ENCODE results near the gene THBD.

The THBD gene

GRCh38 chr20:23058240-23058639 is 8.8 kb upstream of the THBD start:
- DNase-seq (ENCODE audit: extremely low spot score), result no peak
- POLR2A ChIA-PET, result no interaction called here
- CTCF ChIA-PET, result no interaction called here
- TF ChIP-seq FOXM1 (IDR thresholded peaks at IDR 0.05; ENCODE audit: borderline replicate concordance) (no peak), ZNF384 (IDR thresholded peaks at IDR 0.05) (no peak), LEF1 (IDR thresholded peaks at IDR 0.05; ENCODE audit: borderline replicate concordance) (no peak), CTBP1 (IDR thresholded peaks at IDR 0.05; ENCODE audit: borderline replicate concordance) (no peak), FOXK2 (IDR thresholded peaks at IDR 0.05) (no peak), ELF4 (IDR thresholded peaks at IDR 0.05) (no peak), SUZ12 (IDR thresholded peaks at IDR 0.05) (no peak), HDGF (IDR thresholded peaks at IDR 0.05; ENCODE audit: borderline replicate concordance) (no peak), SP1 (IDR thresholded peaks at IDR 0.05) (no peak), NFRKB (IDR thresholded peaks at IDR 0.05) (no peak), L3MBTL2 (conservative IDR thresholded peaks at IDR 0.05) (no peak), BHLHE40 (IDR thresholded peaks at IDR 0.05; ENCODE audit: borderline replicate concordance) (no peak), TARDBP (IDR thresholded peaks at IDR 0.05) (no peak), ARNT (IDR thresholded peaks at IDR 0.05) (no peak), FOXA1 (IDR thresholded peaks at IDR 0.05) (no peak)
- TF ChIP-seq, protein P1, sequence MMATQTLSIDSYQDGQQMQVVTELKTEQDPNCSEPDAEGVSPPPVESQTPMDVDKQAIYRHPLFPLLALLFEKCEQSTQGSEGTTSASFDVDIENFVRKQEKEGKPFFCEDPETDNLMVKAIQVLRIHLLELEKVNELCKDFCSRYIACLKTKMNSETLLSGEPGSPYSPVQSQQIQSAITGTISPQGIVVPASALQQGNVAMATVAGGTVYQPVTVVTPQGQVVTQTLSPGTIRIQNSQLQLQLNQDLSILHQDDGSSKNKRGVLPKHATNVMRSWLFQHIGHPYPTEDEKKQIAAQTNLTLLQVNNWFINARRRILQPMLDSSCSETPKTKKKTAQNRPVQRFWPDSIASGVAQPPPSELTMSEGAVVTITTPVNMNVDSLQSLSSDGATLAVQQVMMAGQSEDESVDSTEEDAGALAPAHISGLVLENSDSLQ (IDR thresholded peaks at IDR 0.05), result no peak

- CTCF ChIA-PET, result no interaction called here
- DNase-seq (ENCODE audit: extremely low spot score), result no peak
- no peak for TF ChIP-seq TARDBP (IDR thresholded peaks at IDR 0.05)
- no peak for TF ChIP-seq SUZ12 (IDR thresholded peaks at IDR 0.05)
- no peak for TF ChIP-seq BHLHE40 (IDR thresholded peaks at IDR 0.05; ENCODE audit: borderline replicate concordance)
- no peak for TF ChIP-seq FOXA1 (IDR thresholded peaks at IDR 0.05)
- no peak for TF ChIP-seq ELF4 (IDR thresholded peaks at IDR 0.05)
- TF ChIP-seq FOXM1 (IDR thresholded peaks at IDR 0.05; ENCODE audit: borderline replicate concordance), result no peak
- TF ChIP-seq ARNT (IDR thresholded peaks at IDR 0.05), result no peak
- TF ChIP-seq NFRKB (IDR thresholded peaks at IDR 0.05), result no peak
- no peak for TF ChIP-seq CTBP1 (IDR thresholded peaks at IDR 0.05; ENCODE audit: borderline replicate concordance)
- no peak for TF ChIP-seq SP1 (IDR thresholded peaks at IDR 0.05)
- TF ChIP-seq HDGF (IDR thresholded peaks at IDR 0.05; ENCODE audit: borderline replicate concordance), result no peak
- TF ChIP-seq, protein P1 (IDR thresholded peaks at IDR 0.05), result no peak
- POLR2A ChIA-PET, result no interaction called here
Measured at GRCh38 chr20:23052904-23053303, 3.4 kb upstream of the THBD start.

DNA sequence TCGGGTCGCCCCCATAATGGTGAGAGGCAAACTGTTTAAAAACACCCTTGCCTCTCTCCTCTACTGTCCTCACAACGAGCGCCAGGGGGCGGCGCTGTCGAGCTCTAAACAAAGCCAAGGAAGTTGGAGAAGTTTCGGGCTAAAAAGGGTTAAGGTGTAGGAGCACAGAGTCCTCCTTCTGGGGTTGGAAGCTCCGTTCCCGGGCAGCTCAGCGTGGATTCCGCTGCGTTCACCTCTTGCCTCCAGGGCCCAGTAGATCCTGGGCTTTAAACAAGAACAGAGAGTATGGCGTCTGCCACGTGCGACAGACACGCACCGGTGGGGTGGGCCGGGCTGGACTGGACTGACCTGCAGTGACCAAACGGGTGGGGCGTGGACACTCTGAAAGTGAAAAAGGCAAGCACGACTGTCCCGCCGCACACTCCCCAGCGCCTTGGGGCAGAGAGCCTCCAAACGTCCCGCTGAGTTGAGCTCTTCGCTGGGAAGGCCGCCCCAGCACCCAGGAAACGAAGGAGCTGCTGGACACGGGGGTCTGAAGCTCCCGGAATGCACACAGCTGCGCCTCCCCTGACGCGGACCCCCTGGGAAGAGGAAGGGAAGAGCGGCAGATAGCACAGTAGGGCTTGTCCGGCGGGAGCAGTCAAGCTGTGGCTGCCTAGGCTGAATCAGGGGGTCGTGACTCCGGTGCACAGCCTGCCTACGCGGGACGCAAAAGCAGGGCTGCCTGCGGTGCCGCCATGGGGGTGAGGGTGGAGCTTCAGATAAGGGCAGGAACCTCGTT is 1.6 kb upstream of the THBD start:
- peak; percentile 68 for DNase-seq (ENCODE audit: extremely low spot score)
- POLR2A ChIA-PET, result interaction anchor here (0.7 to 2.8 kb wide), 28 partner anchors 9 to 359 kb away, joined by 3 to 24 read pairs (median 4); no protein-coding TSS in a partner anchor
- CTCF ChIA-PET, result interaction anchor here (0.5 to 2.2 kb wide), 15 partner anchors 9 to 359 kb away, joined by 3 to 15 read pairs (median 4); no protein-coding TSS in a partner anchor
- TF ChIP-seq FOXM1 (IDR thresholded peaks at IDR 0.05; ENCODE audit: borderline replicate concordance) (no peak), NFRKB (IDR thresholded peaks at IDR 0.05) (no peak), ELF4 (IDR thresholded peaks at IDR 0.05) (no peak), HDGF (IDR thresholded peaks at IDR 0.05; ENCODE audit: borderline replicate concordance) (no peak), L3MBTL2 (conservative IDR thresholded peaks at IDR 0.05) (peak; percentile 72)
- TF ChIP-seq, protein P1 (IDR thresholded peaks at IDR 0.05), result no peak

- peak; percentile 9 for DNase-seq (ENCODE audit: extremely low spot score)
Measured at GRCh38 chr20:23050076-23050838, 785 bp upstream of the THBD start.

More at GRCh38 chr20:23050076-23050838, 785 bp upstream of the THBD start:
- TF ChIP-seq ZNF384 (IDR thresholded peaks at IDR 0.05) (no peak), FOXK2 (IDR thresholded peaks at IDR 0.05) (no peak), CTBP1 (IDR thresholded peaks at IDR 0.05; ENCODE audit: borderline replicate concordance) (no peak), SP1 (IDR thresholded peaks at IDR 0.05) (no peak), LEF1 (IDR thresholded peaks at IDR 0.05; ENCODE audit: borderline replicate concordance) (no peak), BHLHE40 (IDR thresholded peaks at IDR 0.05; ENCODE audit: borderline replicate concordance) (no peak), ARNT (IDR thresholded peaks at IDR 0.05) (no peak), ELF4 (IDR thresholded peaks at IDR 0.05) (no peak), HDGF (IDR thresholded peaks at IDR 0.05; ENCODE audit: borderline replicate concordance) (no peak), L3MBTL2 (conservative IDR thresholded peaks at IDR 0.05) (no peak), FOXA1 (IDR thresholded peaks at IDR 0.05) (no peak), TARDBP (IDR thresholded peaks at IDR 0.05) (no peak), FOXM1 (IDR thresholded peaks at IDR 0.05; ENCODE audit: borderline replicate concordance) (no peak), NFRKB (IDR thresholded peaks at IDR 0.05) (no peak), SUZ12 (IDR thresholded peaks at IDR 0.05) (no peak)
- TF ChIP-seq, protein P1 (IDR thresholded peaks at IDR 0.05), result no peak
- ChIA-PET CTCF (interaction anchor here (0.8 to 2.2 kb wide), 9 partner anchors 10 to 358 kb away, joined by 3 to 15 read pairs (median 6); no protein-coding TSS in a partner anchor), POLR2A (interaction anchor here (0.7 to 2.8 kb wide), 26 partner anchors 8 to 358 kb away, joined by 3 to 24 read pairs (median 4); no protein-coding TSS in a partner anchor)
